ENCODE measurements around the gene FAM174B. TPM values are rescaled to one million over a fixed set of nuclear protein-coding genes. Genes with fewer than 3 reads are reported as not detected.

Gene FAM174B
- polyA plus RNA-seq, 1 donor = 15.5 TPM

DNA sequence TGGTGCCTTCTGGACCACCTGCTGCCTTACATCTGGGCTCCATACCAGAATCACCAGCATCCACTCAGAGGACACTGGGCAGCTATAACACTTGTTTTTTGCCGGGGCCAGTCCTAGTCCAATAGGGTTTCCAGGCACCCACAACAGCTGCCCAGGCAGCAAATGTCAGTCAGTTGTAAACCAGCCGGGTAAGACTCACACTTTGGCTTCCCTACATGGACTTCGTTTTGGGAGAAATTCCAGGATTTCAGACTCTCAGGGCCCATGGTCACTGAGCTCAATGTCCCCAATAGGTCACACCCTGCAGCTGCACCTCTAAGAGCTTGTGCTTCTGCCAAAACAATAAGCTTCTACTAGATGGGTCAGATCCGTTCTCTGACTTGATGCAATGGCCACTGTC lies 83.8 kb downstream of the FAM174B start:
- H3K27ac ChIP-seq (ENCODE audit: low read length) = no peak overlapping the region

DNA sequence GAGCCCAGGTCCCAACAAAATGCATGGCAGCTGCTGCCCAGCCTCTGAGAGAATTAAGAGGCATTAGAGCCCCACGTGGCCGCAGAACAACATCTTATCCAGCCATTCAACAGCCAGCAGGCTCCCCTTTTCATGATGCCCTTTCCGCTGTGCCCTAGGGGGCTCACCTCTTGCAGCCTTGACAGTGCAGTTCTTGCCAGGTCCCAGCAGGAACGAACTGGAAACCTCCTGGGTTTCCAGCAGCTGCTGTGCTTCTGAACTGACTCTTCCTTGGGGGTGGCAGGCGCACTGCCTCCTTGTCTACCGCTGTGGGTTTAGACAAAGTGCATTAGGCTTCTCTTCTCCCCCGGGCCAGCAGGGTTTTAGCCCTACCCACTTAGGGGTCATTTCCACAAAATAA lies 85.2 kb downstream of the FAM174B start:
- Histone ChIP-seq H3K27ac (ENCODE audit: low read length) (no peak overlapping the region), H3K36me3 (ENCODE audit: control insufficient read depth, insufficient read depth, low read length) (no peaks in the 10 kb centered on the region), H3K4me1 (ENCODE audit: control insufficient read depth, insufficient read depth, low read length) (no peaks in the 10 kb centered on the region), H3K9me3 (ENCODE audit: control insufficient read depth, low read depth, low read length) (no peaks in the 10 kb centered on the region), H3K4me3 (ENCODE audit: low read length) (no peak overlapping the region), H3K27me3 (ENCODE audit: control insufficient read depth, insufficient read depth, low read length) (peaks cover 2% of the 10 kb centered on the region)
- WGBS (ENCODE audit: insufficient coverage, low lambda C conversion rate) = no CpG with 5 or more reads among the region's 7 CpGs
- DNase-seq = no peak

More for the DNA sequence above, 83.8 kb downstream of the FAM174B start:
- Histone ChIP-seq H3K9me3 (ENCODE audit: control insufficient read depth, low read depth, low read length) (no peaks in the 10 kb centered on the region), H3K4me1 (ENCODE audit: control insufficient read depth, insufficient read depth, low read length) (no peaks in the 10 kb centered on the region), H3K27me3 (ENCODE audit: control insufficient read depth, insufficient read depth, low read length) (peaks cover 3% of the 10 kb centered on the region), H3K4me3 (ENCODE audit: low read length) (no peak overlapping the region), H3K36me3 (ENCODE audit: control insufficient read depth, insufficient read depth, low read length) (no peaks in the 10 kb centered on the region)
- no CpG with 5 or more reads among the region's 4 CpGs for WGBS (ENCODE audit: insufficient coverage, low lambda C conversion rate)
- no peak for DNase-seq

- Histone ChIP-seq H3K27ac (ENCODE audit: low read length) (no peak overlapping the region), H3K4me3 (ENCODE audit: low read length) (no peak overlapping the region), H3K27me3 (ENCODE audit: control insufficient read depth, insufficient read depth, low read length) (no peaks in the 10 kb centered on the region), H3K4me1 (ENCODE audit: control insufficient read depth, insufficient read depth, low read length) (no peaks in the 10 kb centered on the region), H3K36me3 (ENCODE audit: control insufficient read depth, insufficient read depth, low read length) (no peaks in the 10 kb centered on the region), H3K9me3 (ENCODE audit: control insufficient read depth, low read depth, low read length) (no peaks in the 10 kb centered on the region)
- WGBS (ENCODE audit: insufficient coverage, low lambda C conversion rate) = 60% methylated on average over 1 of the region's 3 CpGs
- DNase-seq = no peak
Measured at GRCh38 chr15:92569778-92570177, 85.8 kb downstream of the FAM174B start.

Other genes starting within 250 kb of the FAM174B start
- gene CHD2, start 244.5 kb upstream of the FAM174B start, polyA plus RNA-seq = 75.7 TPM

All from large intestine (tissue), 3 donors.